Measurements from ENCODE around the gene PRMT1. TPM values are rescaled to one million over a fixed set of nuclear protein-coding genes. Genes with fewer than 3 reads are reported as not detected.

The PRMT1 gene
- polyA plus RNA-seq, 1 of the 3 experiments (the other 2 are of a cell fraction), result 789 TPM

- H3K9me3 ChIP-seq, result no peaks in the 10 kb centered on the region
- H3K27ac ChIP-seq (ENCODE audit: low read depth in 2 of 2, low read length in 1 of 2), result no peak overlapping the region
- H3K4me3 ChIP-seq (ENCODE audit: low read depth in 2 of 2, low read length in 1 of 2), result no peak overlapping the region
- H2AFZ ChIP-seq (ENCODE audit: low read depth), result no peak overlapping the region
- H4K20me1 ChIP-seq (ENCODE audit: insufficient read depth), result 0 out of 2 replicates have a peak, but pooled peaks cover 10% of the 10 kb centered on the region
- no peaks in the 10 kb centered on the region for H3K9me2 ChIP-seq
- TF ChIP-seq FOXJ3 (CRISPR knock-in tag; IDR thresholded peaks at IDR 0.05) (no peak), CTCF (IDR thresholded peaks at IDR 0.05) (no peak), MEF2A (IDR thresholded peaks at IDR 0.05; ENCODE audit: borderline replicate concordance, low read depth) (no peak), FOSL2 (IDR thresholded peaks at IDR 0.05; ENCODE audit: borderline replicate concordance, low read depth) (no peak)
- ChIA-PET POLR2A (interaction anchor here (2.1 kb wide), 1 partner anchor 10 kb away, joined by 6 read pairs; no protein-coding TSS in a partner anchor), CTCF (interaction anchor here (1.0 to 5.5 kb wide), 3 partner anchors 11 to 84 kb away, joined by 3 to 26 read pairs (median 4); no protein-coding TSS in a partner anchor)
- DNase-seq, result no peak
- WGBS (ENCODE audit: low lambda C conversion rate), result 96% methylated on average over 10 of the region's 10 CpGs
- no peaks in the 10 kb centered on the region for H3F3A ChIP-seq (replicated peaks; ENCODE audit: insufficient read depth)
- H3K36me3 ChIP-seq (replicated peaks in 1 of 2; ENCODE audit: control insufficient read depth in 1 of 2, insufficient read depth in 2 of 2, low read length in 1 of 2), result peaks cover 13 to 76% of the 10 kb centered on the region in 2 experiments
- peaks cover 10% of the 10 kb centered on the region; the same call in 1 of the 2 replicates for H3K79me2 ChIP-seq (ENCODE audit: insufficient read depth)
- no peak overlapping the region for H3K9ac ChIP-seq
- no peaks in the 10 kb centered on the region for H3K27me3 ChIP-seq (ENCODE audit: insufficient read depth)
- no peak overlapping the region for H3K4me2 ChIP-seq
- no peaks in the 10 kb centered on the region for H3K4me1 ChIP-seq (ENCODE audit: control insufficient read depth in 1 of 2, insufficient read depth in 2 of 2, low read depth in 1 of 2, low read length in 1 of 2)
Observed at GRCh38 chr19:49654581-49654980, 22.5 kb upstream of the PRMT1 start.

- ChIA-PET CTCF (interaction anchor here (0.6 to 5.5 kb wide), 5 partner anchors 12 to 28 kb away, joined by 4 to 26 read pairs (median 4); no protein-coding TSS in a partner anchor), POLR2A (interaction anchor here (2.1 kb wide), 1 partner anchor 9 kb away, joined by 6 read pairs; no protein-coding TSS in a partner anchor)
- Histone ChIP-seq H3K4me2 (no peak overlapping the region), H3K79me2 (ENCODE audit: insufficient read depth) (no peaks in the 10 kb centered on the region), H2AFZ (ENCODE audit: low read depth) (no peak overlapping the region), H3K36me3 (replicated peaks in 1 of 2; ENCODE audit: control insufficient read depth in 1 of 2, insufficient read depth in 2 of 2, low read length in 1 of 2) (peaks cover 19 to 73% of the 10 kb centered on the region in 2 experiments), H3K27me3 (ENCODE audit: insufficient read depth) (no peaks in the 10 kb centered on the region), H3K4me1 (ENCODE audit: control insufficient read depth in 1 of 2, insufficient read depth in 2 of 2, low read depth in 1 of 2, low read length in 1 of 2) (no peaks in the 10 kb centered on the region), H3K4me3 (ENCODE audit: low read depth in 2 of 2, low read length in 1 of 2) (no peak overlapping the region), H3K9me2 (no peaks in the 10 kb centered on the region), H3K9me3 (no peaks in the 10 kb centered on the region), H4K20me1 (ENCODE audit: insufficient read depth) (0 out of 2 replicates have a peak, but pooled peaks cover 7% of the 10 kb centered on the region), H3F3A (replicated peaks; ENCODE audit: insufficient read depth) (peaks cover 6% of the 10 kb centered on the region), H3K9ac (no peak overlapping the region), H3K27ac (ENCODE audit: low read depth in 2 of 2, low read length in 1 of 2) (no peak overlapping the region)
- 94% methylated on average over 15 of the region's 23 CpGs for WGBS (ENCODE audit: low lambda C conversion rate)
- DNase-seq, result no peak
- TF ChIP-seq POLR2AphosphoS5 (IDR thresholded peaks at IDR 0.05; ENCODE audit: low read depth, low read length), result no peak
Observed at GRCh38 chr19:49655570-49656455, 21.3 kb upstream of the PRMT1 start.

Measured in SK-N-SH (cell line).